ENCODE data around the gene KCNH5. TPM values are rescaled to one million over a fixed set of nuclear protein-coding genes. Genes with fewer than 3 reads are reported as not detected.

KCNH5 gene
- total and polyA plus RNA-seq, 4 donors = not detected

DNA sequence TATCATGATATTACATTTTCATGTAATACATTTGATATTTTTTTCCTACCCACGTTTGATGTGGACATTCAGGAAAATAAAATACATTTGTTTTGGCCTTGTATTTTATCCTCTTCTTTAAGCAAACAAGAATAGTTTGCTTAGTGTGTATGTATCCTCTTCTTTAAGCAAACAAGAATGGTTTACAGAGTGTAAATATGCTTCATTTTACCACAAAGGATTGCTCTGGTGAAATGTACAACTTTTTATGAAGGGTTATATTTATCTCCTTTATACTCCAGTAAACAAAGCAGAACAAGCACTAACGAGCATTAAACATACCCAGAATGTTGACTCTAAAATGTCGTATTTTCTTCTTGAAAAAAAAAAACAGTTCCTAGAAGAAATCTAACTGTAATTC lies 244.7 kb downstream of the KCNH5 start (continued):
- TF ChIP-seq ZBTB33 (IDR thresholded peaks at IDR 0.05) = no peak

DNA sequence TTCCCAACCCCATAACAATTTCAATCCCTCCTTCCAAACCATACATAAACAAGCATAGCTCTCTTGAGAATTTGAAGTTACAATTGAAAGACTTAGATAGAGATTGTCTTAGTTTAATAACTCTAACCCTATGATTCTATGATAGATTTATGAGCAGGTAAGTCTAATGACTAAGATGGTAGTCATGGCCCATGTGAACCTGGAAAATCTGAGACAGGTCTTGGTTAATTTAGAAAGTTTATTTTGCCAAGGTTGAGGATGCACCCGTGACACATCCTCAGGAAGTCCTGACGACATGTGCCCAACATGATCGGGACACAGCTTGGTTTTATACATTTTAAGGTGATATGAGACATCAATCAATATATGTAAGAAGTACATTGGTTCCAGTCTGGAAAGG lies 248.8 kb downstream of the KCNH5 start:
- TF ChIP-seq FOXA1 (IDR thresholded peaks at IDR 0.05) (no peak), EGR1 (IDR thresholded peaks at IDR 0.05; ENCODE audit: low read depth in 2 of 2) (no peak), YY1 (IDR thresholded peaks at IDR 0.05) (no peak), GABPA (IDR thresholded peaks at IDR 0.05 in 1 of 2, conservative IDR thresholded peaks at IDR 0.05 in 1 of 2) (no peak), SP1 (IDR thresholded peaks at IDR 0.05) (no peak), FOXA2 (IDR thresholded peaks at IDR 0.05) (no peak), HNF4A (conservative IDR thresholded peaks at IDR 0.05) (no peak), RAD21 (IDR thresholded peaks at IDR 0.05) (no peak), CTCF (IDR thresholded peaks at IDR 0.05; ENCODE audit: low read depth, low read length, missing input control) (no peak), TAF1 (conservative IDR thresholded peaks at IDR 0.05) (no peak), ZBTB33 (IDR thresholded peaks at IDR 0.05) (no peak), RXRA (IDR thresholded peaks at IDR 0.05) (no peak), NR2F2 (IDR thresholded peaks at IDR 0.05) (no peak), HNF4G (IDR thresholded peaks at IDR 0.05) (no peak), JUND (IDR thresholded peaks at IDR 0.05) (no peak)
- TF ChIP-seq, protein P1, sequence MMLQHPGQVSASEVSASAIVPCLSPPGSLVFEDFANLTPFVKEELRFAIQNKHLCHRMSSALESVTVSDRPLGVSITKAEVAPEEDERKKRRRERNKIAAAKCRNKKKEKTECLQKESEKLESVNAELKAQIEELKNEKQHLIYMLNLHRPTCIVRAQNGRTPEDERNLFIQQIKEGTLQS (IDR thresholded peaks at IDR 0.05) = no peak
- TF ChIP-seq, protein P2, sequence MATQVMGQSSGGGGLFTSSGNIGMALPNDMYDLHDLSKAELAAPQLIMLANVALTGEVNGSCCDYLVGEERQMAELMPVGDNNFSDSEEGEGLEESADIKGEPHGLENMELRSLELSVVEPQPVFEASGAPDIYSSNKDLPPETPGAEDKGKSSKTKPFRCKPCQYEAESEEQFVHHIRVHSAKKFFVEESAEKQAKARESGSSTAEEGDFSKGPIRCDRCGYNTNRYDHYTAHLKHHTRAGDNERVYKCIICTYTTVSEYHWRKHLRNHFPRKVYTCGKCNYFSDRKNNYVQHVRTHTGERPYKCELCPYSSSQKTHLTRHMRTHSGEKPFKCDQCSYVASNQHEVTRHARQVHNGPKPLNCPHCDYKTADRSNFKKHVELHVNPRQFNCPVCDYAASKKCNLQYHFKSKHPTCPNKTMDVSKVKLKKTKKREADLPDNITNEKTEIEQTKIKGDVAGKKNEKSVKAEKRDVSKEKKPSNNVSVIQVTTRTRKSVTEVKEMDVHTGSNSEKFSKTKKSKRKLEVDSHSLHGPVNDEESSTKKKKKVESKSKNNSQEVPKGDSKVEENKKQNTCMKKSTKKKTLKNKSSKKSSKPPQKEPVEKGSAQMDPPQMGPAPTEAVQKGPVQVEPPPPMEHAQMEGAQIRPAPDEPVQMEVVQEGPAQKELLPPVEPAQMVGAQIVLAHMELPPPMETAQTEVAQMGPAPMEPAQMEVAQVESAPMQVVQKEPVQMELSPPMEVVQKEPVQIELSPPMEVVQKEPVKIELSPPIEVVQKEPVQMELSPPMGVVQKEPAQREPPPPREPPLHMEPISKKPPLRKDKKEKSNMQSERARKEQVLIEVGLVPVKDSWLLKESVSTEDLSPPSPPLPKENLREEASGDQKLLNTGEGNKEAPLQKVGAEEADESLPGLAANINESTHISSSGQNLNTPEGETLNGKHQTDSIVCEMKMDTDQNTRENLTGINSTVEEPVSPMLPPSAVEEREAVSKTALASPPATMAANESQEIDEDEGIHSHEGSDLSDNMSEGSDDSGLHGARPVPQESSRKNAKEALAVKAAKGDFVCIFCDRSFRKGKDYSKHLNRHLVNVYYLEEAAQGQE (IDR thresholded peaks at IDR 0.05) = no peak
- TF ChIP-seq, protein P3, sequence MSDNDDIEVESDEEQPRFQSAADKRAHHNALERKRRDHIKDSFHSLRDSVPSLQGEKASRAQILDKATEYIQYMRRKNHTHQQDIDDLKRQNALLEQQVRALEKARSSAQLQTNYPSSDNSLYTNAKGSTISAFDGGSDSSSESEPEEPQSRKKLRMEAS (IDR thresholded peaks at IDR 0.05) = no peak
- DNase-seq (ENCODE audit: low spot score) = no peak
- no peaks in the 10 kb centered on the region for H3K4me1 ChIP-seq (ENCODE audit: control insufficient read depth in 4 of 4, insufficient read depth in 4 of 4, low read length in 3 of 4)
- H3K9ac ChIP-seq (ENCODE audit: low read depth in 1 of 2, low read length in 2 of 2) = no peak overlapping the region
- no peak overlapping the region for H3K27ac ChIP-seq (ENCODE audit: low read depth in 1 of 2, low read length in 2 of 2)
- H3K36me3 ChIP-seq (ENCODE audit: control insufficient read depth in 4 of 4, insufficient read depth in 3 of 4, low read depth in 1 of 4, low read length in 3 of 4) = no peaks in the 10 kb centered on the region
- no peaks in the 10 kb centered on the region for H3K27me3 ChIP-seq (ENCODE audit: control insufficient read depth in 4 of 4, insufficient read depth in 4 of 4, low read length in 3 of 4)
- 86% methylated on average over 3 of the region's 3 CpGs for WGBS
- H3K9me3 ChIP-seq (ENCODE audit: control insufficient read depth in 4 of 4, low read length in 3 of 4) = peaks cover 0 to under 1% (median 0%) of the 10 kb centered on the region in 4 donors
- no peak overlapping the region for H3K4me3 ChIP-seq (ENCODE audit: low read depth in 1 of 3, low read length in 3 of 3)

Measured in liver (tissue), 9 donors.